ENCODE measurements around the gene HDAC9. TPM values are rescaled to one million over a fixed set of nuclear protein-coding genes. Genes with fewer than 3 reads are reported as not detected.

The HDAC9 gene
- total RNA-seq, 1 experiment from 2014 or later, result 7.7 TPM

DNA sequence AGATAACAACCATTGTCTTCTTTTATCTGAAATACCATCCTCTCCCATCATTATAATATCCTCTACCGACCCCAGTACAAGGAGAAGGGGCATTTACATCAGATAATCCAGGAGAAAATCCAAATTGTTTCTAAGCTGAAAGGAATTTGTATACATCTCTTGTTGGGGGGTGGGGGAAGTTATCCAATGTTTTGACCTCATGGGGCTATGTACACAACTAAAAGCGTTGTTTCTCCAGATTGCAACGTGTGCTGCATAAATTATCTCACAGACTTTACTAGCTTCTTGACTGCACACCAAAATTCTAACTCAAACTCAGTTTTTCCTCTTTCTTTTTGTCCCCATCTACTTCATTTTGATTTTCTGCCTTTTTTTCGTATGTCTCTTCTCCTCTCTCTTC, 465.2 kb downstream of the HDAC9 start:
- Mint-ChIP-seq H3K27ac (no peak overlapping the region), H3K4me1 (peaks cover 6 to 7% of the 10 kb centered on the region in 2 experiments), H3K36me3 (ENCODE audit: insufficient read depth in 1 of 3, low read depth in 3 of 3) (no peaks in the 10 kb centered on the region), H3K9me3 (no peaks in the 10 kb centered on the region), H3K27me3 (ENCODE audit: low read depth) (no peaks in the 10 kb centered on the region; the same call in 1 of the 2 replicates), H3K4me3 (no peak overlapping the region)
- H4K20me1 ChIP-seq (ENCODE audit: control insufficient read depth, insufficient read depth, insufficient read length), result no peaks in the 10 kb centered on the region
- H2BK5ac ChIP-seq (ENCODE audit: insufficient read length, low read length), result no peak overlapping the region
- WGBS (ENCODE audit: extremely low coverage, insufficient read length, low lambda C conversion rate), result no CpG with 5 or more reads among the region's 4 CpGs
- no peaks in the 10 kb centered on the region for H3K79me2 ChIP-seq (ENCODE audit: insufficient read depth, low read length)
- H3K4me1 ChIP-seq (ENCODE audit: insufficient read depth, low read length), result no peaks in the 10 kb centered on the region
- no peak overlapping the region for H2BK120ac ChIP-seq (ENCODE audit: low read depth, low read length, poor library complexity, severe bottlenecking)
- no peaks in the 10 kb centered on the region for H3K9me3 ChIP-seq (ENCODE audit: control insufficient read depth, low read depth, low read length)
- no peak overlapping the region for H3K23ac ChIP-seq (ENCODE audit: insufficient read length, low read depth, low read length)
- no peak overlapping the region for H3K56ac ChIP-seq (ENCODE audit: insufficient read length, low read depth, low read length)
- H3K14ac ChIP-seq (ENCODE audit: insufficient read depth, low read length), result no peak overlapping the region
- no peak overlapping the region for H3K4me2 ChIP-seq (ENCODE audit: insufficient read depth, insufficient read length, low read length)
- no peak overlapping the region for H2AFZ ChIP-seq (ENCODE audit: low read length)
- H4K91ac ChIP-seq (ENCODE audit: insufficient read length, low read depth, low read length), result no peak overlapping the region
- TF ChIP-seq, protein P1, sequence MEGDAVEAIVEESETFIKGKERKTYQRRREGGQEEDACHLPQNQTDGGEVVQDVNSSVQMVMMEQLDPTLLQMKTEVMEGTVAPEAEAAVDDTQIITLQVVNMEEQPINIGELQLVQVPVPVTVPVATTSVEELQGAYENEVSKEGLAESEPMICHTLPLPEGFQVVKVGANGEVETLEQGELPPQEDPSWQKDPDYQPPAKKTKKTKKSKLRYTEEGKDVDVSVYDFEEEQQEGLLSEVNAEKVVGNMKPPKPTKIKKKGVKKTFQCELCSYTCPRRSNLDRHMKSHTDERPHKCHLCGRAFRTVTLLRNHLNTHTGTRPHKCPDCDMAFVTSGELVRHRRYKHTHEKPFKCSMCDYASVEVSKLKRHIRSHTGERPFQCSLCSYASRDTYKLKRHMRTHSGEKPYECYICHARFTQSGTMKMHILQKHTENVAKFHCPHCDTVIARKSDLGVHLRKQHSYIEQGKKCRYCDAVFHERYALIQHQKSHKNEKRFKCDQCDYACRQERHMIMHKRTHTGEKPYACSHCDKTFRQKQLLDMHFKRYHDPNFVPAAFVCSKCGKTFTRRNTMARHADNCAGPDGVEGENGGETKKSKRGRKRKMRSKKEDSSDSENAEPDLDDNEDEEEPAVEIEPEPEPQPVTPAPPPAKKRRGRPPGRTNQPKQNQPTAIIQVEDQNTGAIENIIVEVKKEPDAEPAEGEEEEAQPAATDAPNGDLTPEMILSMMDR (conservative IDR thresholded peaks at IDR 0.05), result no peak
- H4K8ac ChIP-seq (replicated peaks; ENCODE audit: insufficient read length, low read depth, low read length), result no peak overlapping the region
- H3T11ph ChIP-seq (ENCODE audit: low read length), result no peak overlapping the region
- H3K23me2 ChIP-seq (ENCODE audit: insufficient read length, low read depth, low read length, poor library complexity, severe bottlenecking), result no peaks in the 10 kb centered on the region
- H3K4ac ChIP-seq (ENCODE audit: low read depth, low read length), result no peak overlapping the region
- H3K9ac ChIP-seq (ENCODE audit: extremely low read depth, insufficient read length, low read length), result no peak overlapping the region
- H3K27me3 ChIP-seq (ENCODE audit: insufficient read depth, low read length), result no peaks in the 10 kb centered on the region
- no peak overlapping the region for H2BK15ac ChIP-seq (ENCODE audit: low read depth, low read length)
- no peaks in the 10 kb centered on the region for H3K79me1 ChIP-seq (ENCODE audit: insufficient read depth, low read depth, low read length, poor library complexity, severe bottlenecking)
- H2BK12ac ChIP-seq (ENCODE audit: insufficient read length, low read depth, low read length), result no peak overlapping the region
- H2BK20ac ChIP-seq (ENCODE audit: low read depth, low read length, poor library complexity, severe bottlenecking), result no peak overlapping the region
- H2AK5ac ChIP-seq (ENCODE audit: insufficient read length, low read length), result no peak overlapping the region
- no peak for DNase-seq
- no peak overlapping the region for H4K5ac ChIP-seq (ENCODE audit: insufficient read length, low read depth, low read length)
- H3K27ac ChIP-seq (ENCODE audit: insufficient read length, low read depth, low read length), result no peak overlapping the region
- H3K18ac ChIP-seq (ENCODE audit: insufficient read length, low read depth, low read length), result no peak overlapping the region

Data from H9 (cell line).